HepG2 (cell line): ENCODE data around the gene C5orf24. TPM values are rescaled to one million over a fixed set of nuclear protein-coding genes. Genes with fewer than 3 reads are reported as not detected.
A peak's percentile ranks its signal among the peaks of the same experiment; 100 is the strongest.

Experiments
- ELF4 ChIP-seq: sonication (generic); formaldehyde crosslinking; IDR thresholded peaks from 2 replicates; pipeline ENCODE4 v1.5.0; 2020; ENCODE audit warnings: missing genetic modification reagents, mild to moderate bottlenecking, moderate library complexity, borderline replicate concordance
- ELK4 ChIP-seq: sonication (generic); formaldehyde crosslinking; IDR thresholded peaks from 2 replicates; pipeline ENCODE4 v1.9.0; 2021; ENCODE audit warnings: missing genetic modification reagents, borderline replicate concordance
- HHEX ChIP-seq: IDR thresholded peaks from 2 replicates; pipeline ENCODE4 v1.6.1; 2016; ENCODE audit warnings: control low read depth
- KDM2A ChIP-seq: sonication (generic); formaldehyde crosslinking; IDR thresholded peaks from 2 replicates; pipeline ENCODE4 v1.4.0; 2020; ENCODE audit warnings: low read depth, missing genetic modification reagents, borderline replicate concordance
- MAF1 ChIP-seq: sonication (generic); formaldehyde crosslinking; IDR thresholded peaks from 2 replicates; pipeline ENCODE4 v1.5.0; 2020; ENCODE audit warnings: missing genetic modification reagents, borderline replicate concordance
- MIER3 ChIP-seq: IDR thresholded peaks from 2 replicates; pipeline ENCODE4 v1.6.1; 2016; ENCODE audit warnings: missing compliant biosample characterization, borderline replicate concordance
- MLLT10 ChIP-seq: sonication (generic); formaldehyde crosslinking; IDR thresholded peaks from 2 replicates; pipeline ENCODE4 v1.4.0; 2020; ENCODE audit warnings: missing genetic modification reagents
- MTA3 ChIP-seq: sonication (generic); formaldehyde crosslinking; IDR thresholded peaks from 2 replicates; pipeline ENCODE4 v1.4.0; 2020; ENCODE audit warnings: missing genetic modification reagents
- MXD4 ChIP-seq: IDR thresholded peaks from 2 replicates; pipeline ENCODE4 v1.6.1; 2016; ENCODE audit warnings: mild to moderate bottlenecking, missing biosample characterization, missing genetic modification reagents
- NR2C2 ChIP-seq: sonication (generic); formaldehyde crosslinking; IDR thresholded peaks from 2 replicates; pipeline ENCODE4 v1.4.0; 2020; ENCODE audit warnings: missing genetic modification reagents, mild to moderate bottlenecking, moderate library complexity, borderline replicate concordance
- RFXANK ChIP-seq: IDR thresholded peaks from 2 replicates; pipeline ENCODE4 v1.6.1; 2016
- RXRA ChIP-seq: sonication (generic); formaldehyde crosslinking; IDR thresholded peaks from 2 replicates; pipeline ENCODE4 v1.5.1; 2020; ENCODE audit warnings: missing genetic modification reagents
- XBP1 ChIP-seq: sonication (generic); formaldehyde crosslinking; IDR thresholded peaks from 2 replicates; pipeline ENCODE4 v1.5.0; 2020; ENCODE audit warnings: missing genetic modification reagents
- ZFP90 ChIP-seq: sonication (generic); formaldehyde crosslinking; IDR thresholded peaks from 2 replicates; pipeline ENCODE4 v1.8.0; 2022; ENCODE audit warnings: missing genetic modification reagents, mild to moderate bottlenecking, inconsistent platforms, borderline replicate concordance
- ZNF138 ChIP-seq: sonication (generic); formaldehyde crosslinking; IDR thresholded peaks from 2 replicates; pipeline ENCODE4 v1.5.0; 2020; ENCODE audit warnings: mild to moderate bottlenecking, low read depth, missing genetic modification reagents
- ZNF143 ChIP-seq: sonication (generic); formaldehyde crosslinking; IDR thresholded peaks from 2 replicates; pipeline ENCODE4 v1.4.0; 2020; ENCODE audit warnings: missing genetic modification reagents
- ZNF274 ChIP-seq: sonication (generic); formaldehyde crosslinking; IDR thresholded peaks from 2 replicates; pipeline ENCODE4 v1.5.1; 2020; ENCODE audit warnings: mild to moderate bottlenecking, missing genetic modification reagents
- ZNF563 ChIP-seq: sonication (generic); formaldehyde crosslinking; IDR thresholded peaks from 2 replicates; pipeline ENCODE4 v1.8.0; 2022; ENCODE audit warnings: mild to moderate bottlenecking, moderate library complexity, missing genetic modification reagents
- ZNF7 ChIP-seq: IDR thresholded peaks from 2 replicates; pipeline ENCODE4 v1.6.1; 2016; ENCODE audit warnings: missing biosample characterization, missing genetic modification reagents
- ZNF709 ChIP-seq: sonication (generic); formaldehyde crosslinking; IDR thresholded peaks from 2 replicates; pipeline ENCODE4 v1.5.0; 2020; ENCODE audit warnings: mild to moderate bottlenecking, missing genetic modification reagents
- polyA plus RNA-seq, 8 experiments: library from polyadenylated mRNA; depleted of rRNA in 3 of 8; stranded (reverse) in 7 of 8; unstranded in 1 of 8; fragments of >200 nt; fragmentation: Illumina TruSeq in 4 of 8; extraction: Trizol in 4 of 8; gene quantifications; 2 replicates each; pipeline versions ENCODE4 v1.2.1 to v1.2.3, GENCODE V29; 2011 to 2016; ENCODE audit warnings: low read depth in 4 of 8, missing spikeins in 1 of 8, mixed read lengths in 1 of 8; ENCODE audit not compliant: insufficient read depth in 1 of 8
- total RNA-seq, 5 experiments: library from RNA; depleted of rRNA; stranded (reverse); fragments of >200 nt; fragmentation: Illumina TruSeq; extraction: Trizol; gene quantifications; 2 replicates each; pipeline ENCODE4 v1.2.3, GENCODE V29; 2016; ENCODE audit warnings: low read depth in 1 of 5
- TF ChIP-seq, protein P1 (sequence below): sonication (generic); formaldehyde crosslinking; IDR thresholded peaks from 2 replicates; pipeline ENCODE4 v1.8.1; 2023; ENCODE audit warnings: mild to moderate bottlenecking, missing genetic modification reagents
- TF ChIP-seq, protein P2 (sequence below): sonication (generic); formaldehyde crosslinking; IDR thresholded peaks from 2 replicates; pipeline ENCODE4 v1.4.0; 2020; ENCODE audit warnings: mild to moderate bottlenecking, missing genetic modification reagents

Gene C5orf24
- total and polyA plus RNA-seq, 2 of the 13 experiments (the other 11 are each of a cell fraction or from before 2014, with no cell fraction given) = 34.6 to 41.5 TPM

DNA sequence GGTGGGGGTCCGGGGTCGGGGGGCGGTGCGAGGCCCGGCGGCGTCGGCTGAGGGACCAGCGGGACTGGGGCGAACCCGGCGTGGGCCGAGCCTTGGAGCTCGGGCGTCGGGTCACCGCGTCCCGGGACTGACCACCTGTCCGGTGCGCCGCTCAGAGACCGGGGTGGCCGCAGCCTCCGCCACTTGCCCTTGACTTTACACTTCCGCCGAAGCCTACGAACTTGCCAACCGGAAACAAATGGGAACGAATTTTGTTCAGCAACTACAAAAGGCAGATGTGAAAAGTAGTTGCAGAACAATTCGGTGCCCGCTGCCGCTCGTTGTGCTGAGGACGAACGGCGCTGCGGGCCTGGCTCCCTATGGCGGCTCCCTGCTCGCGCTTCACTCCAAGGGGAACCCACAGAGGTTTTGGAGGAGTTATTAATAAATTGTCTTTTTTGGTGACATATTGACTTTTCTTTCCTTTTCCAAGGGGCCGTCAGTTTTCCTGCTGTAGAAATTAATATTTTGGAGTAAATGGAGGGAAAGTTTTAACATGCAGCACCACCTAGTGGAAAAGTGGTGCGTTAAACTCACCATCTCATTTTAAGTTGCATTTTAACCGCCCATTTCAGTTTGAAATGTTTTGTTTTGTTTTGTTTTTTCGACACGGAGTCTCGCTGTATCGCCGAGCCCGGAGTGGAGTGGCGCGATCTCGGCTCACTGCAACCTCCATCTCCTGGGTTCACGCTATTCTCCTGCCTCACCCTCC is 59.7 kb downstream of the C5orf24 start (continued):
- no peak for TF ChIP-seq ZFP90
- TF ChIP-seq MXD4 = no peak
- no peak for TF ChIP-seq MAF1 (CRISPR knock-in tag)
- TF ChIP-seq RFXANK (CRISPR knock-in tag) = no peak
- TF ChIP-seq ZNF138 (CRISPR knock-in tag) = no peak; the same call in 1 of the 2 replicates
- no peak for TF ChIP-seq MIER3 (CRISPR knock-in tag)
- TF ChIP-seq ELK4 (CRISPR knock-in tag) = no peak
- TF ChIP-seq, protein P1, sequence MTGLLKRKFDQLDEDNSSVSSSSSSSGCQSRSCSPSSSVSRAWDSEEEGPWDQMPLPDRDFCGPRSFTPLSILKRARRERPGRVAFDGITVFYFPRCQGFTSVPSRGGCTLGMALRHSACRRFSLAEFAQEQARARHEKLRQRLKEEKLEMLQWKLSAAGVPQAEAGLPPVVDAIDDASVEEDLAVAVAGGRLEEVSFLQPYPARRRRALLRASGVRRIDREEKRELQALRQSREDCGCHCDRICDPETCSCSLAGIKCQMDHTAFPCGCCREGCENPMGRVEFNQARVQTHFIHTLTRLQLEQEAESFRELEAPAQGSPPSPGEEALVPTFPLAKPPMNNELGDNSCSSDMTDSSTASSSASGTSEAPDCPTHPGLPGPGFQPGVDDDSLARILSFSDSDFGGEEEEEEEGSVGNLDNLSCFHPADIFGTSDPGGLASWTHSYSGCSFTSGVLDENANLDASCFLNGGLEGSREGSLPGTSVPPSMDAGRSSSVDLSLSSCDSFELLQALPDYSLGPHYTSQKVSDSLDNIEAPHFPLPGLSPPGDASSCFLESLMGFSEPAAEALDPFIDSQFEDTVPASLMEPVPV = peak; percentile 39; the same call in 1 of the 2 replicates
- 0 out of 2 replicates have a peak, but pooled peaks have one; percentile 56 for TF ChIP-seq XBP1
- TF ChIP-seq ZNF7 (CRISPR knock-in tag) = no peak
- TF ChIP-seq MLLT10 = 0 out of 2 replicates have a peak, but pooled peaks have one; percentile 52
- TF ChIP-seq ZNF274 (CRISPR knock-in tag) = no peak
- TF ChIP-seq HHEX (CRISPR knock-in tag) = no peak
- TF ChIP-seq ZNF563 (CRISPR knock-in tag) = peak; percentile 37; the same call in 1 of the 2 replicates
- TF ChIP-seq ELF4 (CRISPR knock-in tag) = 0 out of 2 replicates have a peak, but pooled peaks have one; percentile 31
- 0 out of 2 replicates have a peak, but pooled peaks have one; percentile 7 for TF ChIP-seq NR2C2 (CRISPR knock-in tag)
- TF ChIP-seq ZNF143 (CRISPR knock-in tag) = 0 out of 2 replicates have a peak, but pooled peaks have one; percentile 6
- 0 out of 2 replicates have a peak, but pooled peaks have one; percentile 2 for TF ChIP-seq KDM2A
- no peak for TF ChIP-seq MTA3 (CRISPR knock-in tag)
- no peak for TF ChIP-seq RXRA
- TF ChIP-seq ZNF709 (CRISPR knock-in tag) = no peak
- TF ChIP-seq, protein P2, sequence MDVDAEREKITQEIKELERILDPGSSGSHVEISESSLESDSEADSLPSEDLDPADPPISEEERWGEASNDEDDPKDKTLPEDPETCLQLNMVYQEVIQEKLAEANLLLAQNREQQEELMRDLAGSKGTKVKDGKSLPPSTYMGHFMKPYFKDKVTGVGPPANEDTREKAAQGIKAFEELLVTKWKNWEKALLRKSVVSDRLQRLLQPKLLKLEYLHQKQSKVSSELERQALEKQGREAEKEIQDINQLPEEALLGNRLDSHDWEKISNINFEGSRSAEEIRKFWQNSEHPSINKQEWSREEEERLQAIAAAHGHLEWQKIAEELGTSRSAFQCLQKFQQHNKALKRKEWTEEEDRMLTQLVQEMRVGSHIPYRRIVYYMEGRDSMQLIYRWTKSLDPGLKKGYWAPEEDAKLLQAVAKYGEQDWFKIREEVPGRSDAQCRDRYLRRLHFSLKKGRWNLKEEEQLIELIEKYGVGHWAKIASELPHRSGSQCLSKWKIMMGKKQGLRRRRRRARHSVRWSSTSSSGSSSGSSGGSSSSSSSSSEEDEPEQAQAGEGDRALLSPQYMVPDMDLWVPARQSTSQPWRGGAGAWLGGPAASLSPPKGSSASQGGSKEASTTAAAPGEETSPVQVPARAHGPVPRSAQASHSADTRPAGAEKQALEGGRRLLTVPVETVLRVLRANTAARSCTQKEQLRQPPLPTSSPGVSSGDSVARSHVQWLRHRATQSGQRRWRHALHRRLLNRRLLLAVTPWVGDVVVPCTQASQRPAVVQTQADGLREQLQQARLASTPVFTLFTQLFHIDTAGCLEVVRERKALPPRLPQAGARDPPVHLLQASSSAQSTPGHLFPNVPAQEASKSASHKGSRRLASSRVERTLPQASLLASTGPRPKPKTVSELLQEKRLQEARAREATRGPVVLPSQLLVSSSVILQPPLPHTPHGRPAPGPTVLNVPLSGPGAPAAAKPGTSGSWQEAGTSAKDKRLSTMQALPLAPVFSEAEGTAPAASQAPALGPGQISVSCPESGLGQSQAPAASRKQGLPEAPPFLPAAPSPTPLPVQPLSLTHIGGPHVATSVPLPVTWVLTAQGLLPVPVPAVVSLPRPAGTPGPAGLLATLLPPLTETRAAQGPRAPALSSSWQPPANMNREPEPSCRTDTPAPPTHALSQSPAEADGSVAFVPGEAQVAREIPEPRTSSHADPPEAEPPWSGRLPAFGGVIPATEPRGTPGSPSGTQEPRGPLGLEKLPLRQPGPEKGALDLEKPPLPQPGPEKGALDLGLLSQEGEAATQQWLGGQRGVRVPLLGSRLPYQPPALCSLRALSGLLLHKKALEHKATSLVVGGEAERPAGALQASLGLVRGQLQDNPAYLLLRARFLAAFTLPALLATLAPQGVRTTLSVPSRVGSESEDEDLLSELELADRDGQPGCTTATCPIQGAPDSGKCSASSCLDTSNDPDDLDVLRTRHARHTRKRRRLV (CRISPR knock-in tag) = 0 out of 2 replicates have a peak, but pooled peaks have one; percentile 59
